ENCODE results near the gene EPYC. TPM values are rescaled to one million over a fixed set of nuclear protein-coding genes. Genes with fewer than 3 reads are reported as not detected.

Gene EPYC, protein sequence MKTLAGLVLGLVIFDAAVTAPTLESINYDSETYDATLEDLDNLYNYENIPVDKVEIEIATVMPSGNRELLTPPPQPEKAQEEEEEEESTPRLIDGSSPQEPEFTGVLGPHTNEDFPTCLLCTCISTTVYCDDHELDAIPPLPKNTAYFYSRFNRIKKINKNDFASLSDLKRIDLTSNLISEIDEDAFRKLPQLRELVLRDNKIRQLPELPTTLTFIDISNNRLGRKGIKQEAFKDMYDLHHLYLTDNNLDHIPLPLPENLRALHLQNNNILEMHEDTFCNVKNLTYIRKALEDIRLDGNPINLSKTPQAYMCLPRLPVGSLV
- total RNA-seq (2014; rRNA removed; shearing (Covaris generic)) (not detected in 2 replicates), polyA plus RNA-seq (2016; fragmentation: Nextera tagmentation; extraction: Ambion mirVana) (not detected in 2 replicates)

DNA sequence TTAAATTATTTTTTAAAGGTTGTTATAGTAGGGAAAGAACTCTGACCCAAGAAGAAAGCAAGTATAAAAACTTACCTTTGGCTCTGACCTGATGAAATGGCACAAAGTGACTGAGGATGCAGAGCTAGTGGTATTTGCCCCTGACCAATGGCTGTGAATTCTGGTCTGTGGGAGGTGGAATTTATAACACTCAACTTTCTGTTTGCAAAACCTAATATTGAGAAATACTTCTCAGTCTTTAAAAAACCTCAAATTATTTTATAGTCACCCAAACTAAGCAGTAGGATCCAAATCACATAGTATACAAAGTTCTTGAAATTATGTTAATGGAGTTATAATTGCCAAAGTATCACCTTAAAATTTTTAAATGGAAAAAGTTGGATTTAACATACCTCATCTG is at the start of gene EPYC:
Gene EPYC (minus strand): TSS at position 101 of the 400 bp plus-strand sequence. CDS start 2,407 bp downstream, outside the sequence.
- Histone ChIP-seq H3K9me3 (ENCODE audit: low read depth) (no peaks in the 10 kb centered on the region), H2AFZ (no peak within 1 kb of the TSS), H4K20me1 (ENCODE audit: insufficient read depth) (no peaks in the 10 kb centered on the region), H3K36me3 (ENCODE audit: low read depth) (no peaks in the 10 kb centered on the region), H3K27ac (no peak within 1 kb of the TSS), H3K79me2 (ENCODE audit: insufficient read depth) (no peaks in the 10 kb centered on the region), H3K9ac (no peak within 1 kb of the TSS), H3K4me2 (ENCODE audit: unreplicated experiment) (no peak within 1 kb of the TSS), H3K4me1 (ENCODE audit: insufficient read depth) (no peaks in the 10 kb centered on the region), H3K4me3 (no peak within 1 kb of the TSS), H3F3A (ENCODE audit: insufficient read depth) (no peaks in the 10 kb centered on the region), H3K27me3 (replicated peaks; ENCODE audit: insufficient read depth) (no peaks in the 10 kb centered on the region), H3K9me2 (ENCODE audit: insufficient read depth) (no peaks in the 10 kb centered on the region)
- no peak for TF ChIP-seq EZH2phosphoT487 (IDR thresholded peaks at IDR 0.05; ENCODE audit: insufficient read depth, low read depth)
- no peak for TF ChIP-seq EZH2 (IDR thresholded peaks at IDR 0.05; ENCODE audit: insufficient read depth, poor library complexity, severe bottlenecking)
- in situ Hi-C loops (cut with MboI), result no loop called here
- no peak for DNase-seq

DNA sequence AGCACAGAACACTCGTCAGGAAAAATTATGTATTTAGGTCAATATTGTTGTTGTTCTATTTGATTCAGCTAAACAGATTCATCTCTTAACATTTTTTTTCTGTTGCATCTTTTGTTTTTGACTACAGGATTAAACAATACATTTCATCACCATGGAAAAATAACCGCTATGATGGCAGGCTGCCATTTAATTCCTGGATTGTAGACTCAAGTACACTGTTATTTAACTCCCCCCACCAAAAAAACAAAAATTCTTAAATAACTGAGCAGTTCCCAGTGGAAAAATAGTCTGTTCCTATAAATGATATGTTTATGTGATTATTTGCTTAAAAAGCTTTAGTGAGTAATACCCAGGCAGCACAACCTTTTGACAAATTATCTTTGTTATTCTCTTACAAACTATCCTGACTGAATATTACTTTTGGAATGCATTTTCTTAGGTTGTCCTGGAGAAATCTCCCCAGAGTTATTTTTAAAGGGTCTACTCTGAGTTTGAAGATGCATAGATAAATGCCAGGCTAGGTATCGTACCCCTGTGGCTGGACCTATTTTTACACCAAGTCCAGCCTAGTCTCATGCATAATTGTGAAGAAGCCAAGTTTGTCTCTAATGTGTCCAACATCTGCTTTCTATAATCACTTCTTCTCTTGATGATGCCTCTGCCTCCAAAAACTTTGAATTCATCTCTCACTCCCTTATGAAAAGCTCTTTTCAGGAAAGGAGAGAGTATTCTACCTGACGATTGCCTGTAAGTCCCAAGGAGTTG is 49.4 kb upstream of the EPYC start:
- no peaks in the 10 kb centered on the region for H3K9me2 ChIP-seq (ENCODE audit: insufficient read depth)
- peak overlapping the region; percentile 32 for H3K4me2 ChIP-seq (ENCODE audit: unreplicated experiment)
- H3K27ac ChIP-seq, result peak overlapping the region; percentile 58

DNA sequence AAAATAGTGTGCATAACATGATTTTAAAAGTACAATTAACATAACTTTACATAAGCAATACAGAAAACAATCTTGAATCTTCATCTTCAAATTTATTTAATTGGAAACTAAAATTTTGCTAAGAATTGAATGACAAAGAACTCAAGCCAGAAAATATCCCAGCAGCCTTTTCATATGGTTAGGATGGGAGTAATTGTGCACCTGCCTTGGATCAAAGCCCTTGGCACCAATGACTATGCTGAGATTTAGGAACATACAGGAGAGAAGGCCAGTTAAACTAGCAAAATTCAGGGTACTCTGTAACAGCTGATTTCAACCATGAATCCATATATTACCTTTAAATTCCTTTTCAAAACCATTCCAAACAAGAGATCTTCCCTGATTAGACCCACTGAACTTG is 47.3 kb upstream of the EPYC start:
- H3F3A ChIP-seq (ENCODE audit: insufficient read depth), result 0 out of 2 replicates have a peak, but pooled peaks cover 8% of the 10 kb centered on the region
- H3K4me1 ChIP-seq (ENCODE audit: insufficient read depth), result peaks cover 13% of the 10 kb centered on the region
- TF ChIP-seq EZH2phosphoT487 (IDR thresholded peaks at IDR 0.05; ENCODE audit: insufficient read depth, low read depth) (no peak), EZH2 (IDR thresholded peaks at IDR 0.05; ENCODE audit: insufficient read depth, poor library complexity, severe bottlenecking) (no peak)
- no peaks in the 10 kb centered on the region for H3K9me3 ChIP-seq (ENCODE audit: low read depth)
- no peaks in the 10 kb centered on the region for H3K27me3 ChIP-seq (replicated peaks; ENCODE audit: insufficient read depth)
- H3K36me3 ChIP-seq (ENCODE audit: low read depth), result no peaks in the 10 kb centered on the region
- H4K20me1 ChIP-seq (ENCODE audit: insufficient read depth), result no peaks in the 10 kb centered on the region
- no peak for DNase-seq
- H3K9ac ChIP-seq, result no peak overlapping the region
- H3K79me2 ChIP-seq (ENCODE audit: insufficient read depth), result no peaks in the 10 kb centered on the region
- no peak overlapping the region for H2AFZ ChIP-seq
- H3K4me2 ChIP-seq (ENCODE audit: unreplicated experiment), result no peak overlapping the region
- H3K27ac ChIP-seq, result no peak overlapping the region
- no peaks in the 10 kb centered on the region for H3K9me2 ChIP-seq (ENCODE audit: insufficient read depth)
- in situ Hi-C loops (cut with MboI), result no loop called here
- H3K4me3 ChIP-seq, result no peak overlapping the region

More for the DNA sequence above, 49.4 kb upstream of the EPYC start:
- no peak for TF ChIP-seq EZH2 (IDR thresholded peaks at IDR 0.05; ENCODE audit: insufficient read depth, poor library complexity, severe bottlenecking)
- 0 out of 2 replicates have a peak, but pooled peaks have one; percentile 27 for TF ChIP-seq EZH2phosphoT487 (IDR thresholded peaks at IDR 0.05; ENCODE audit: insufficient read depth, low read depth)
- Histone ChIP-seq H3K4me1 (ENCODE audit: insufficient read depth) (peaks cover 13% of the 10 kb centered on the region), H3K9me3 (ENCODE audit: low read depth) (no peaks in the 10 kb centered on the region), H2AFZ (peak overlapping the region; percentile 29), H3K27me3 (replicated peaks; ENCODE audit: insufficient read depth) (no peaks in the 10 kb centered on the region), H3K79me2 (ENCODE audit: insufficient read depth) (no peaks in the 10 kb centered on the region), H3F3A (ENCODE audit: insufficient read depth) (0 out of 2 replicates have a peak, but pooled peaks cover 8% of the 10 kb centered on the region), H3K4me3 (0 out of 2 replicates have a peak overlapping the region, but pooled peaks have one; percentile 9), H3K36me3 (ENCODE audit: low read depth) (no peaks in the 10 kb centered on the region), H4K20me1 (ENCODE audit: insufficient read depth) (no peaks in the 10 kb centered on the region), H3K9ac (peak overlapping the region; percentile 51)
- 8 to 14% methylated on average over 4 of the region's 4 CpGs for WGBS, 2 experiments (ENCODE audit: low coverage in 1 of 2, low lambda C conversion rate in 2 of 2, missing lambda C conversion rate in 2 of 2)
- in situ Hi-C loops (cut with MboI), result no loop called here
- DNase-seq, result peak; percentile 81

DNA sequence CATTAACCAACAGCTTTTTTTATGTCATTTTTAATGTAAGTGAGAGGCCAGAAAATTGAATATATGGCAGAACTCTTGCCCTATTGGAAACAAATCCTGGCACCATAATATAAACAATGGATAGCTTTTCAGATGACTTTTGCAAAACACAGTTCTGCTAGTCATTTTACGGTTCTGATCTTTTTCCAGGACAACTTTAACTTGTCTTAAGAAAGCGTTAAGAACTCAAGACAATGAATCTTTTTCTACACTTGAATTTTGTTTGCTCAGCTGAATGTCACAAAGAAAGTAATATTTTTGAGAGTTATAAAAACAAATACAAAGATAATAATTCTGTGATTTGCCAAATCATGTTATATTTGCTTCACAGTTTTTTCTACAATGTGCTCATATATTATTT is 39.8 kb upstream of the EPYC start:
- Histone ChIP-seq H3K9me2 (ENCODE audit: insufficient read depth) (no peaks in the 10 kb centered on the region), H3F3A (ENCODE audit: insufficient read depth) (no peaks in the 10 kb centered on the region), H3K79me2 (ENCODE audit: insufficient read depth) (no peaks in the 10 kb centered on the region), H3K27ac (no peak overlapping the region), H3K9ac (no peak overlapping the region), H3K9me3 (ENCODE audit: low read depth) (no peaks in the 10 kb centered on the region), H3K4me3 (no peak overlapping the region), H4K20me1 (ENCODE audit: insufficient read depth) (no peaks in the 10 kb centered on the region), H2AFZ (no peak overlapping the region), H3K4me2 (ENCODE audit: unreplicated experiment) (no peak overlapping the region), H3K4me1 (ENCODE audit: insufficient read depth) (peaks cover 10% of the 10 kb centered on the region), H3K36me3 (ENCODE audit: low read depth) (no peaks in the 10 kb centered on the region), H3K27me3 (replicated peaks; ENCODE audit: insufficient read depth) (no peaks in the 10 kb centered on the region)
- no peak for DNase-seq
- in situ Hi-C loops (cut with MboI), result no loop called here
- TF ChIP-seq EZH2 (IDR thresholded peaks at IDR 0.05; ENCODE audit: insufficient read depth, poor library complexity, severe bottlenecking) (no peak), EZH2phosphoT487 (IDR thresholded peaks at IDR 0.05; ENCODE audit: insufficient read depth, low read depth) (no peak)
- 89 to 95% methylated on average over 2 of the region's 2 CpGs for WGBS, 2 experiments (ENCODE audit: low coverage in 1 of 2, low lambda C conversion rate in 2 of 2, missing lambda C conversion rate in 2 of 2)

Measured in GM23248 (cell line).